Measurements from ENCODE around the gene DCLK2. TPM values are rescaled to one million over a fixed set of nuclear protein-coding genes. Genes with fewer than 3 reads are reported as not detected.

The DCLK2 gene
- total RNA-seq, 2 experiments from 2014 or later, result not detected

DNA sequence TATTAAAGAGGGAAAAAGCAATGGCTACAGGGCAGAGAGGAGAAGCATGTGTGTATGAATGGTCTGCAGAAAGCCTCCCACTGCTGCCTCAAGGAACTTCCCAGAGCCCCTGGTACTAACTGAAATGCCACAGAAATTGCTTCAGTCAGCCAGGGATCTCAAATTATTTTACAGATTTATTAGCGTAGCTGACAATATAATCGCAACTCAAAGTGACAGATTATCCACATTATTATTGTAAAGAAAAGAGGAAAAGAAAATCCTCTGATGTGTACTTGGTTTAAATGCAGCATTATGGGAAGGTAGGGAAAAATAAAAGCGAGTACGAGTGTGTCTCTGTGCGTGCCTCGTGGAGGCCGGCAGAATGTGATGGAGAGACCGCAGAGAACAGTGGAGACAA is 202.7 kb downstream of the DCLK2 start:
- H3K36me3 ChIP-seq (ENCODE audit: insufficient read depth, low read length), result no peaks in the 10 kb centered on the region
- no peak overlapping the region for H3K27ac ChIP-seq (ENCODE audit: low read depth, low read length, poor library complexity, severe bottlenecking)
- ChIA-PET POLR2A (interaction anchor here (0.7 to 1.2 kb wide), 4 partner anchors 14 to 136 kb away, joined by 3 to 4 read pairs (median 4); no protein-coding TSS in a partner anchor), CTCF (ENCODE audit: unreplicated experiment) (no interaction called here)
- no peaks in the 10 kb centered on the region for H3K4me1 ChIP-seq (ENCODE audit: insufficient read depth, low read length, poor library complexity, severe bottlenecking)
- TF ChIP-seq, protein P1, sequence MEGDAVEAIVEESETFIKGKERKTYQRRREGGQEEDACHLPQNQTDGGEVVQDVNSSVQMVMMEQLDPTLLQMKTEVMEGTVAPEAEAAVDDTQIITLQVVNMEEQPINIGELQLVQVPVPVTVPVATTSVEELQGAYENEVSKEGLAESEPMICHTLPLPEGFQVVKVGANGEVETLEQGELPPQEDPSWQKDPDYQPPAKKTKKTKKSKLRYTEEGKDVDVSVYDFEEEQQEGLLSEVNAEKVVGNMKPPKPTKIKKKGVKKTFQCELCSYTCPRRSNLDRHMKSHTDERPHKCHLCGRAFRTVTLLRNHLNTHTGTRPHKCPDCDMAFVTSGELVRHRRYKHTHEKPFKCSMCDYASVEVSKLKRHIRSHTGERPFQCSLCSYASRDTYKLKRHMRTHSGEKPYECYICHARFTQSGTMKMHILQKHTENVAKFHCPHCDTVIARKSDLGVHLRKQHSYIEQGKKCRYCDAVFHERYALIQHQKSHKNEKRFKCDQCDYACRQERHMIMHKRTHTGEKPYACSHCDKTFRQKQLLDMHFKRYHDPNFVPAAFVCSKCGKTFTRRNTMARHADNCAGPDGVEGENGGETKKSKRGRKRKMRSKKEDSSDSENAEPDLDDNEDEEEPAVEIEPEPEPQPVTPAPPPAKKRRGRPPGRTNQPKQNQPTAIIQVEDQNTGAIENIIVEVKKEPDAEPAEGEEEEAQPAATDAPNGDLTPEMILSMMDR (conservative IDR thresholded peaks at IDR 0.05; ENCODE audit: low read length), result no peak
- no peak for TF ChIP-seq EZH2phosphoT487 (IDR thresholded peaks at IDR 0.05; ENCODE audit: borderline replicate concordance, low read depth, low read length)
- H3K4me3 ChIP-seq (ENCODE audit: low read depth, low read length, poor library complexity, severe bottlenecking), result no peak overlapping the region
- intact Hi-C loops (cut with micrococcal nuclease; ENCODE audit: unreplicated experiment), result no loop called here
- no peak overlapping the region for H3K4me2 ChIP-seq (ENCODE audit: low read length)
- H3K9me2 ChIP-seq (ENCODE audit: insufficient read depth, low read length), result no peaks in the 10 kb centered on the region
- H3K9me3 ChIP-seq (ENCODE audit: low read length), result no peaks in the 10 kb centered on the region
- BruUV-seq (replicated peaks), result no TSS peak
- DNase-seq (ENCODE audit: low spot score), result no peak
- no peak overlapping the region for H2AFZ ChIP-seq (ENCODE audit: low read length)
- no peaks in the 10 kb centered on the region for H4K20me1 ChIP-seq (ENCODE audit: insufficient read depth, low read length)
- no peaks in the 10 kb centered on the region for H3K79me2 ChIP-seq (ENCODE audit: insufficient read depth, low read depth, low read length)

DNA sequence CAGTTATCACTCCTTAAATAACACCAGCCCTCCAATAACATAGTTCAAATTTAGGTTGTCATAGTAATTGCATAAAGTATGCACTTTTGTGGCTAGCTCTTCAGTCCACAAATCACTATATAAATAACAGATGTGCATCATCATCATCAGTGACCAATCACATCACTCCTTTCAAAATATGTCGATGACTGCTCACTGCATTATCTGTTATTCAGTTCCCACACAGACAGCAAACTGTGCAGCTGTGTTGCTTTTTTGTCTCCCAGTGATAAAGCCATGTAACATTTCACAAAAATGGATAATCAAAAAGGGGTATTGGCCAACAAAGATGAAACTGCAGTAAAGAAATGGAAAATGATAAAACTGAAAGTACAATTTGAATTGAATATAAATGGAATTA is 205.4 kb downstream of the DCLK2 start:
- Histone ChIP-seq H3K4me2 (ENCODE audit: low read length) (no peak overlapping the region), H4K20me1 (ENCODE audit: insufficient read depth, low read length) (no peaks in the 10 kb centered on the region), H3K9me2 (ENCODE audit: insufficient read depth, low read length) (no peaks in the 10 kb centered on the region), H3K4me1 (ENCODE audit: insufficient read depth, low read length, poor library complexity, severe bottlenecking) (no peaks in the 10 kb centered on the region), H3K4me3 (ENCODE audit: low read depth, low read length, poor library complexity, severe bottlenecking) (no peak overlapping the region), H3K36me3 (ENCODE audit: insufficient read depth, low read length) (no peaks in the 10 kb centered on the region), H3K79me2 (ENCODE audit: insufficient read depth, low read depth, low read length) (no peaks in the 10 kb centered on the region), H3K9me3 (ENCODE audit: low read length) (no peaks in the 10 kb centered on the region), H3K27ac (ENCODE audit: low read depth, low read length, poor library complexity, severe bottlenecking) (no peak overlapping the region), H2AFZ (ENCODE audit: low read length) (no peak overlapping the region)
- POLR2A ChIA-PET, result interaction anchor here (1.0 kb wide), 1 partner anchor 70 kb away, joined by 3 read pairs; no protein-coding TSS in a partner anchor
- CTCF ChIA-PET (ENCODE audit: unreplicated experiment), result no interaction called here
- no peak for DNase-seq (ENCODE audit: low spot score)
- TF ChIP-seq, protein P1 (conservative IDR thresholded peaks at IDR 0.05; ENCODE audit: low read length), result no peak
- no peak for TF ChIP-seq EZH2phosphoT487 (IDR thresholded peaks at IDR 0.05; ENCODE audit: borderline replicate concordance, low read depth, low read length)
- no TSS peak for BruUV-seq (replicated peaks)
- intact Hi-C loops (cut with micrococcal nuclease; ENCODE audit: unreplicated experiment), result no loop called here

GRCh38 chr4:150286656-150287055 is 208.4 kb downstream of the DCLK2 start:
- DNase-seq (ENCODE audit: low spot score), result no peak
- Histone ChIP-seq H3K4me2 (ENCODE audit: low read length) (no peak overlapping the region), H3K9me3 (ENCODE audit: low read length) (no peaks in the 10 kb centered on the region), H3K9me2 (ENCODE audit: insufficient read depth, low read length) (no peaks in the 10 kb centered on the region), H3K79me2 (ENCODE audit: insufficient read depth, low read depth, low read length) (no peaks in the 10 kb centered on the region), H3K36me3 (ENCODE audit: insufficient read depth, low read length) (no peaks in the 10 kb centered on the region), H3K27ac (ENCODE audit: low read depth, low read length, poor library complexity, severe bottlenecking) (no peak overlapping the region), H3K4me3 (ENCODE audit: low read depth, low read length, poor library complexity, severe bottlenecking) (no peak overlapping the region), H2AFZ (ENCODE audit: low read length) (no peak overlapping the region), H3K4me1 (ENCODE audit: insufficient read depth, low read length, poor library complexity, severe bottlenecking) (no peaks in the 10 kb centered on the region), H4K20me1 (ENCODE audit: insufficient read depth, low read length) (no peaks in the 10 kb centered on the region)
- CTCF ChIA-PET (ENCODE audit: unreplicated experiment), result no interaction called here
- intact Hi-C loops (cut with micrococcal nuclease; ENCODE audit: unreplicated experiment), result no loop called here
- POLR2A ChIA-PET, result interaction anchor here (0.7 kb wide), 1 partner anchor 811 kb away, joined by 3 read pairs; no protein-coding TSS in a partner anchor
- TF ChIP-seq, protein P1 (conservative IDR thresholded peaks at IDR 0.05; ENCODE audit: low read length), result no peak
- TF ChIP-seq EZH2phosphoT487 (IDR thresholded peaks at IDR 0.05; ENCODE audit: borderline replicate concordance, low read depth, low read length), result no peak
- no TSS peak for BruUV-seq (replicated peaks)

Data from OCI-LY7 (cell line).